Mesendoderm (in vitro differentiated cells): ENCODE measurements around the gene KAZN.

Source experiments
- DNase-seq: peaks from one replicate; pipeline ENCODE4 v3.0.0; 2013
- H2AK5ac ChIP-seq: 2 replicates; pipeline ENCODE4 v1.6.1; 2013; ENCODE audit warnings: low read length, inconsistent platforms
- H2BK120ac ChIP-seq: 2 replicates; pipeline ENCODE4 v1.6.1; 2013; ENCODE audit warnings: low read depth, mild to moderate bottlenecking, low read length, moderate library complexity, mixed read lengths
- H2BK15ac ChIP-seq: replicated peaks from 2 replicates; pipeline ENCODE4 v1.6.1; 2013; ENCODE audit warnings: low read depth, mild to moderate bottlenecking, moderate library complexity
- H2BK5ac ChIP-seq: 2 replicates; pipeline ENCODE4 v1.6.1; 2013; ENCODE audit warnings: low read length, inconsistent platforms
- H3K18ac ChIP-seq: 2 replicates; pipeline ENCODE4 v1.6.1; 2013; ENCODE audit warnings: mild to moderate bottlenecking, low read length, mixed read lengths
- H3K23ac ChIP-seq: one replicate; pipeline ENCODE4 v1.6.1; 2013; ENCODE audit warnings: low read length
- H3K27ac ChIP-seq: 2 replicates; pipeline ENCODE4 v1.5.1; 2013; ENCODE audit warnings: low read depth, mild to moderate bottlenecking, inconsistent platforms, low read length, moderate library complexity
- H3K27me3 ChIP-seq: 2 replicates; pipeline ENCODE4 v1.6.1; 2013; ENCODE audit warnings: low read length, control low read depth, mild to moderate bottlenecking, inconsistent platforms; ENCODE audit not compliant: insufficient read depth, poor library complexity
- H3K36me3 ChIP-seq: 2 replicates; pipeline ENCODE4 v1.6.1; 2013; ENCODE audit warnings: low read length, inconsistent platforms; ENCODE audit not compliant: control insufficient read depth, insufficient read depth
- H3K4ac ChIP-seq: one replicate; pipeline ENCODE4 v1.6.1; 2013; ENCODE audit warnings: low read depth, mild to moderate bottlenecking, low read length, moderate library complexity
- H3K4me1 ChIP-seq: 2 replicates; pipeline ENCODE4 v1.6.1; 2013; ENCODE audit warnings: low read depth, low read length, inconsistent platforms; ENCODE audit not compliant: control insufficient read depth
- H3K4me2 ChIP-seq: 2 replicates; pipeline ENCODE4 v1.6.1; 2013; ENCODE audit warnings: low read length
- H3K4me3 ChIP-seq: 2 replicates; pipeline ENCODE4 v1.5.1; 2013; ENCODE audit warnings: mild to moderate bottlenecking, low read length
- H3K56ac ChIP-seq: one replicate; pipeline ENCODE4 v1.6.1; 2013; ENCODE audit warnings: low read length
- H3K79me1 ChIP-seq: 2 replicates; pipeline ENCODE4 v1.6.1; 2013; ENCODE audit warnings: low read length, inconsistent platforms
- H3K79me2 ChIP-seq: 2 replicates; pipeline ENCODE4 v1.6.1; 2013; ENCODE audit warnings: mild to moderate bottlenecking, low read length; ENCODE audit not compliant: control insufficient read depth, insufficient read depth
- H3K9ac ChIP-seq: 2 replicates; pipeline ENCODE4 v1.6.1; 2013; ENCODE audit warnings: low read length, inconsistent platforms
- H4K5ac ChIP-seq: one replicate; pipeline ENCODE4 v1.6.1; 2013; ENCODE audit warnings: low read length
- H4K8ac ChIP-seq: one replicate; pipeline ENCODE4 v1.6.1; 2013; ENCODE audit warnings: low read depth, mild to moderate bottlenecking, control low read depth, low read length, moderate library complexity
- WGBS: extraction: QIAGEN DNeasy Blood & Tissue Kit; methylation state at CpG from one replicate; pipeline ENCODE4 v1.1.7; 2013; ENCODE audit warnings: low lambda C conversion rate, missing lambda C conversion rate; ENCODE audit not compliant: insufficient coverage; ENCODE audit errors: extremely low coverage; 5-methylcytosine and 5-hydroxymethylcytosine counted together

The KAZN gene

DNA sequence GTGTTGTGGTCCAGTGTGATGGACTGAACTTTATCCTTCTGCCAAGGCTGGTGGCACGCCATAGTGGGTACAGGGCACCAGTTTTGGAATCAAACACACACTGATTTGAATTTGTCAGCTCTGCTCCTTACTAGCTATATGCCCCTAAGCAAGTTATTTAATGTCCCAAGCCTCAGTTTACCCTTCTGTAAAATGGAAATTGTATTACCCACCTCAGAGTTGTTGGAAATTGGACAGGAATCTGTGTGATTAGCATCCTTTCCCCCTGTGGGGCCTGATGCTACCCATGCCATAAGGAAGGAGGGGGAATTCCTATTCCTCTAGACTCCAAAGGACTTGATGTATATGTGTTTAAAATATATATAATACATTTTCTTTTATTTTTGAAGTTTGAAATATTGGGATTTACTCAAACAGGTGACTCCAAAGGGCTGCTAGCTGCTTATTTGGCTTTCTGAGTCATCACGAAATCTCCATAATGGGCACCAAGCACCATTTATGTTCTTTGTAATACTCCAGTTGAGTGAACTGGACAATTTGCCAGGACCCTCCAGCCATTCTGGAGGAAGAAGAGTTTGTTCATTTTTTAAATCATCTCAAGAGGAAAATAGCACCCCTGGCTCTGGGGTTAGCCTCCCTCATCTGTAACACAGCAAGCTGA lies 330.5 kb downstream of the KAZN start:
- Histone ChIP-seq H3K27ac (no peak overlapping the region), H2BK120ac (no peak overlapping the region)
- WGBS = no CpG with 5 or more reads among the region's 2 CpGs

GRCh38 chr1:14929547-14930246 lies 331.2 kb downstream of the KAZN start:
- Histone ChIP-seq H3K4me1 (peaks cover 12% of the 10 kb centered on the region), H2BK15ac (no peak overlapping the region), H3K79me1 (peaks cover 32% of the 10 kb centered on the region), H2BK120ac (no peak overlapping the region), H3K4me2 (no peak overlapping the region), H3K27ac (no peak overlapping the region), H4K8ac (no peak overlapping the region), H3K18ac (no peak overlapping the region), H3K4ac (no peak overlapping the region), H3K79me2 (peaks cover 30% of the 10 kb centered on the region), H3K4me3 (no peak overlapping the region), H4K5ac (no peak overlapping the region), H3K36me3 (no peaks in the 10 kb centered on the region), H2BK5ac (no peak overlapping the region), H3K9ac (no peak overlapping the region), H3K56ac (peak overlapping the region; percentile 19), H2AK5ac (no peak overlapping the region), H3K27me3 (no peaks in the 10 kb centered on the region), H3K23ac (no peak overlapping the region)
- DNase-seq = no peak
- no CpG with 5 or more reads among the region's 22 CpGs for WGBS

More for the DNA sequence above, 330.5 kb downstream of the KAZN start:
- Histone ChIP-seq H4K5ac (no peak overlapping the region), H2AK5ac (no peak overlapping the region), H2BK15ac (no peak overlapping the region), H3K79me1 (peaks cover 28% of the 10 kb centered on the region), H3K56ac (no peak overlapping the region), H2BK5ac (no peak overlapping the region), H3K9ac (no peak overlapping the region), H4K8ac (no peak overlapping the region), H3K23ac (no peak overlapping the region), H3K4ac (no peak overlapping the region), H3K27me3 (no peaks in the 10 kb centered on the region), H3K36me3 (no peaks in the 10 kb centered on the region), H3K18ac (no peak overlapping the region), H3K4me1 (peaks cover 12% of the 10 kb centered on the region), H3K79me2 (peaks cover 30% of the 10 kb centered on the region), H3K4me2 (no peak overlapping the region), H3K4me3 (no peak overlapping the region)
- no peak for DNase-seq

GRCh38 chr1:14930247-14930965 lies 331.9 kb downstream of the KAZN start:
- Histone ChIP-seq H2BK15ac (no peak overlapping the region), H3K9ac (no peak overlapping the region), H2BK5ac (no peak overlapping the region), H2BK120ac (no peak overlapping the region), H3K27me3 (no peaks in the 10 kb centered on the region), H3K4me1 (peaks cover 12% of the 10 kb centered on the region), H3K4ac (no peak overlapping the region), H4K8ac (no peak overlapping the region), H3K79me1 (peaks cover 33% of the 10 kb centered on the region), H2AK5ac (no peak overlapping the region), H3K56ac (no peak overlapping the region), H3K36me3 (no peaks in the 10 kb centered on the region), H3K27ac (no peak overlapping the region), H3K23ac (no peak overlapping the region), H3K4me3 (no peak overlapping the region), H3K18ac (no peak overlapping the region), H3K79me2 (peaks cover 30% of the 10 kb centered on the region), H4K5ac (no peak overlapping the region), H3K4me2 (no peak overlapping the region)
- WGBS = no CpG with 5 or more reads among the region's 15 CpGs
- DNase-seq = no peak

DNA sequence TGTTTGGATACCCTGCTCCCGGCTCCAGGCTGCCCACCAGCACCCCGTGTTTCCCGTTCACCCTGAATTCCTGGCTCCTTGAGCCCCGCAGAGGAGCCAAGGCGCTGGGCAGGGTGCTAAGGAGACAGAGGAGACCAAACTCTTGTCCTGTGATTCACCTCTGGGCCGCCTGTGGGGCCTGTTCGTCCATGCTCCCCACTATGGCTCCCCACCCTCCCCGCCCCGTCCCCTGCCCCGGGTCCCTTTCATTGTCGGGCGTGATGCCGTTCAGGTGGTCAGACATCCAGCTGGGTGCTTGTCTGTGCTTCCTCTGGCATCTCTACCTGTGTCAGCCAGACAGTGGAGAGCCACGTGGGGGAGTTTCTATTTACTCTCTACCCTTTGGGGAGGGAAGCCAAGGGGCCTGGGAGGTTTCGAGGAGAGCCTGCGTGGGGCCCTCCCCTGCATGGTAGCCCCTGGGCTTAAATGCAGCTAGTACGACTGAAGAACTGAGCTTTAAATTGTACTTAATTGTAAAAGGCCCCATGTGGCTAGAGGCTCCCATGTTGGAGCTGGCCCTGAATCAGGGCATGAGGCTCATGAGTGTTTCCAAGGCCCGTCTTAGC lies 333.7 kb downstream of the KAZN start:
- no peak overlapping the region for H3K27ac ChIP-seq
- no peak overlapping the region for H2BK120ac ChIP-seq

GRCh38 chr1:14934867-14935266 lies 336.4 kb downstream of the KAZN start:
- Histone ChIP-seq H3K27me3 (no peaks in the 10 kb centered on the region), H3K4me3 (no peak overlapping the region), H3K79me1 (peaks cover 19% of the 10 kb centered on the region), H3K79me2 (peaks cover 2% of the 10 kb centered on the region), H3K36me3 (no peaks in the 10 kb centered on the region), H2BK120ac (no peak overlapping the region), H2BK5ac (no peak overlapping the region), H2AK5ac (no peak overlapping the region), H4K5ac (no peak overlapping the region), H3K9ac (no peak overlapping the region), H2BK15ac (no peak overlapping the region), H3K4ac (no peak overlapping the region), H3K4me2 (no peak overlapping the region), H3K4me1 (no peaks in the 10 kb centered on the region), H3K56ac (no peak overlapping the region), H3K23ac (no peak overlapping the region), H4K8ac (no peak overlapping the region), H3K27ac (no peak overlapping the region), H3K18ac (no peak overlapping the region)
- WGBS = no CpG with 5 or more reads among the region's 7 CpGs
- no peak for DNase-seq

More for the DNA sequence above, 333.7 kb downstream of the KAZN start:
- Histone ChIP-seq H4K5ac (no peak overlapping the region), H3K18ac (no peak overlapping the region), H4K8ac (no peak overlapping the region), H2BK5ac (no peak overlapping the region), H3K36me3 (no peaks in the 10 kb centered on the region), H2BK15ac (no peak overlapping the region), H3K4me1 (peaks cover 5% of the 10 kb centered on the region), H2AK5ac (no peak overlapping the region), H3K56ac (no peak overlapping the region), H3K79me2 (peaks cover 19% of the 10 kb centered on the region), H3K4me3 (no peak overlapping the region), H3K9ac (no peak overlapping the region), H3K27me3 (no peaks in the 10 kb centered on the region), H3K4me2 (no peak overlapping the region), H3K23ac (no peak overlapping the region), H3K79me1 (peaks cover 29% of the 10 kb centered on the region), H3K4ac (no peak overlapping the region)
- WGBS = no CpG with 5 or more reads among the region's 18 CpGs
- no peak for DNase-seq
